Kidney epithelial cell (primary cell): Measurements from ENCODE around the gene DRAXIN. TPM values are rescaled to one million over a fixed set of nuclear protein-coding genes. Genes with fewer than 3 reads are reported as not detected.
A peak's percentile ranks its signal among the peaks of the same experiment; 100 is the strongest.

Experiments used
- DNase-seq: peaks from one replicate; pipeline ENCODE4 v3.0.0-alpha.2; 2010; ENCODE audit warnings: low read depth
- H3K27me3 ChIP-seq: 2 replicates; pipeline ENCODE4 v1.6.0; 2011; ENCODE audit warnings: low read length; ENCODE audit not compliant: control insufficient read depth, insufficient read depth
- H3K36me3 ChIP-seq: 2 replicates; pipeline ENCODE4 v1.5.1; 2011; ENCODE audit warnings: low read length; ENCODE audit not compliant: control insufficient read depth, insufficient read depth
- H3K4me3 ChIP-seq: 2 replicates; pipeline ENCODE4 v1.5.1; 2011; ENCODE audit warnings: low read depth, mild to moderate bottlenecking, control low read depth, low read length
- total RNA-seq: library from RNA; depleted of rRNA; stranded (reverse); fragments of >200 nt; gene quantifications from 2 replicates; pipeline ENCODE4 v1.2.3, GENCODE V29; 2015
- TF ChIP-seq, protein P1 (sequence below): IDR thresholded peaks from 2 replicates; pipeline ENCODE4 v1.5.1; 2011; ENCODE audit warnings: mild to moderate bottlenecking, moderate library complexity, low read length, control low read depth, inconsistent platforms; ENCODE audit not compliant: insufficient read depth, poor library complexity, severe bottlenecking

DRAXIN gene
- total RNA-seq, 1 donor from 2014 or later = 2.8 TPM

DNA sequence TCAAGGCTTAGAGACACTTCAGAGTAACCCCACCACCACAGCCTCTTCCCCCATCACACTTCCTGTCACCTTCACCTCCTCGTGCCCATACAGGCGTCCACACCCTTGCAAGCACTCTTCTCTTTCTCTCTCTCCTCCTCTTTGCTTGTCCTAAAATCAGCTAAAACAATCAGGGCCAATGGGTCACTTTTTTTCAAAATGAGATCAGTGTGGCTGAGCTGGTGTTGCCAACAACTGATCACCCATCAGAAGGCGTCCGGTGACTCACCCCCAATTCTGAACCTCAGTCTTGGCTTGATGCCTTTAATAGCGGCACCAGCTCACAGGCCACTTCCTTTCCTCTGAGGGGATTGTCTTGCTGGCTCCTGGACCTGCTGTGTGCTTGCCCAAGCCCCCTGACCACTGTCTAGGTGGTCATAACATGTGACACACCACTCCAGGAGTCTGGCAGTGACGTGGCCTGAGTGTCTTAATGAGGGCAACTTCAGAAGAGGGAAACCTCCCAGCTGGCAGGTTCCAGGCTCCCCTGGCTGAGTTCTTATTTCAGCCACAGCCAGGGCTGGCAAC lies 1.6 kb downstream of the DRAXIN start:
- Histone ChIP-seq H3K36me3 (no peaks in the 10 kb centered on the region), H3K27me3 (peaks cover 56% of the 10 kb centered on the region), H3K4me3 (no peak overlapping the region)
- TF ChIP-seq, protein P1, sequence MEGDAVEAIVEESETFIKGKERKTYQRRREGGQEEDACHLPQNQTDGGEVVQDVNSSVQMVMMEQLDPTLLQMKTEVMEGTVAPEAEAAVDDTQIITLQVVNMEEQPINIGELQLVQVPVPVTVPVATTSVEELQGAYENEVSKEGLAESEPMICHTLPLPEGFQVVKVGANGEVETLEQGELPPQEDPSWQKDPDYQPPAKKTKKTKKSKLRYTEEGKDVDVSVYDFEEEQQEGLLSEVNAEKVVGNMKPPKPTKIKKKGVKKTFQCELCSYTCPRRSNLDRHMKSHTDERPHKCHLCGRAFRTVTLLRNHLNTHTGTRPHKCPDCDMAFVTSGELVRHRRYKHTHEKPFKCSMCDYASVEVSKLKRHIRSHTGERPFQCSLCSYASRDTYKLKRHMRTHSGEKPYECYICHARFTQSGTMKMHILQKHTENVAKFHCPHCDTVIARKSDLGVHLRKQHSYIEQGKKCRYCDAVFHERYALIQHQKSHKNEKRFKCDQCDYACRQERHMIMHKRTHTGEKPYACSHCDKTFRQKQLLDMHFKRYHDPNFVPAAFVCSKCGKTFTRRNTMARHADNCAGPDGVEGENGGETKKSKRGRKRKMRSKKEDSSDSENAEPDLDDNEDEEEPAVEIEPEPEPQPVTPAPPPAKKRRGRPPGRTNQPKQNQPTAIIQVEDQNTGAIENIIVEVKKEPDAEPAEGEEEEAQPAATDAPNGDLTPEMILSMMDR = no peak
- DNase-seq = peak; percentile 61

DNA sequence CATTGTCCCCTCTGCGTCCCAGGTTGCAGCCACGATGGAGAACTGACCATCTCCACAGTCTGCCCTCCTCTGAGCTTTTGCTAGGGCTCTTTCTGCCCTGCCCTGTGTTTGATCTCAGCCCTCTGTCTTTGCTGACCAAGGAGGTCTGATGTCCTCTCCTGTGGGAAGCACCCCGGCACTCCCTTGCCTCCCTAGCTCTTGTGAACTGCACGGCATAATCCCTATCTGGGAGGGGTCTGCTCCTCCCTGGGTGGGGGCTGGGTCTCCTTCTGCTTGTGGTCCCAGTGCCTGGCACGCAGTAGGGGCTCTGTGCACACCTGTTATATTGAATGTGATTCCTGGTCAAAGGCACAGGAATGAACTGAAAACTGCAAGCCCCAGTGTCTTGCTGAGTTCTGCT lies 2.4 kb downstream of the DRAXIN start:
- TF ChIP-seq, protein P1 = no peak
- Histone ChIP-seq H3K36me3 (no peaks in the 10 kb centered on the region), H3K27me3 (peaks cover 54% of the 10 kb centered on the region), H3K4me3 (no peak overlapping the region)
- no peak for DNase-seq

DNA sequence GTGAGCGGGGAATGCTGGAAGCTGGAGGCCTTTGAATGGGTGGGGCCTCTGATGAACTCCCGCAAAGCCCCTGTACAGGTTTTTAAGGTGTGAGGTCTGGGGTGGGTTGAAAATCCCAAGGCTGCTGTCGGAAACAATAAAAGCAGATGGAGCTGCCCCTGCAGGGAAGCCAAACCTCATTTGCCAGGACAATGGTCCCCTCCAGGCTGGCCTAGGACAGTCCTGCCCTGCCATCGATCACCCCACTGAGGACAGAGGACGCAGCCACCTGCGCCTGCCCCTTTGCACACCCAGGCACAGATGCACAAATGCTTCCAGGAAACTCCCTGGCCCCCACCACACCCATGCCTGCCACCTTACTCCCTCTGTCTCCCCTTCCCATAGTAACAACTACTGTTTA lies 4.4 kb downstream of the DRAXIN start:
- Histone ChIP-seq H3K36me3 (no peaks in the 10 kb centered on the region), H3K27me3 (peaks cover 47% of the 10 kb centered on the region), H3K4me3 (no peak overlapping the region)
- DNase-seq = no peak
- TF ChIP-seq, protein P1 = no peak

DNA sequence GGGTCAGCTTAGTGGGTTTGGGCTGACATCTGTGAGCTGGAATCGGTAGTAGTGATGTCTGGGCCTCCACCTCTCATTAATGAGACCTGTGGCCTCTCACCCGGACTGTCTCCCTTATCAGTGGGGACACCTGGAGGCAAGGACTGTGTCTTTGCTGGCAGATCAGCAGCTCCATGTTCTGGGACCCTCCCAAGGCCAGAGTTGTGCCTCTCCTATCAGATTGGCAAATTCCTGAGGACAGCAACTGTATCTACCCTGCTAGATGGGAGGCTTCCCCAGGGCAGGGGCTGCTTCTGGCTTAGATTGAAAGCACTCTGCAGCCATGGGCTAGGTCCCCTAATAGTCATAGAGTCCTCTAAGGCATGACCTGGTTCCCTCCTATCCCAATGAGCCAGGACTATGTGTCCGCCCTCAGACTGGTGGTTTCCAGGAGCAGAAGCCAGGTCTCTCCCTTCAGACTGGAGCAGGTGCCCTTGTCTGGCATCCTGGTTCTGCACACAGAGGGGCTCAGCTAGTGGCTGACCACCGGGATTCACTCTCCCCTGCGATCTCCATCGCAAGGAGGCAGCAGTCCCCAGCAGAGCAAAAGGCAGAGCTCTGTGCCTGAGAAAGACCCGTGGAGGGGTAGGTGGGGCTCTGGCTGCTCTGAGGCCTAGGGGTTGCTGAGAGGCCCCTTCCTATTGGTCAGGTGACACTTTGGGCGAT lies 5.8 kb downstream of the DRAXIN start:
- TF ChIP-seq, protein P1 = no peak
- no peak for DNase-seq
- H3K27me3 ChIP-seq = peaks cover 48% of the 10 kb centered on the region
- H3K36me3 ChIP-seq = no peaks in the 10 kb centered on the region
- H3K4me3 ChIP-seq = no peak overlapping the region

DNA sequence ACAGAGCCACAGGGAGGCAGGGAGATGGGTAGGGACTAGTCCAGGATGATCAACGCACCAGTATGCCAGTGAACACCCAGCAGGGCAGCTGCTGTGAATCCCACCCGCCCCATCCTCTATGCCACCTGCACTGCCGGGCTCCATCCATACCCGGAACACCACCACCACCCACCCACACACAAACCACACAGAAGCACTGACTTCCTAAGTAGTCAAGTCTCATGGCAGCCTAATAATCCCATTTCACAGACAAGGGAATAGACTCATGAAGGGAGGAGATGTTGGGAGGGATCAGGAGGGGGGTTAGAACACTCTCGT lies 6.3 kb downstream of the DRAXIN start:
- no peaks in the 10 kb centered on the region for H3K36me3 ChIP-seq
- TF ChIP-seq, protein P1 = no peak
- peaks cover 43% of the 10 kb centered on the region for H3K27me3 ChIP-seq
- no peak overlapping the region for H3K4me3 ChIP-seq
- no peak for DNase-seq
